C4-2B (cell line): Measurements from ENCODE around the gene PRRT2.

Experiments used
- ZFX ChIP-seq: fragments of 450-650 bp; IDR thresholded peaks from 2 replicates; pipeline ENCODE4 v1.6.1; 2017
- TF ChIP-seq, protein P1 (sequence below): fragments of 450-650 bp; conservative IDR thresholded peaks from 2 replicates; pipeline ENCODE4 v1.5.1; 2017; ENCODE audit warnings: mild to moderate bottlenecking

DNA sequence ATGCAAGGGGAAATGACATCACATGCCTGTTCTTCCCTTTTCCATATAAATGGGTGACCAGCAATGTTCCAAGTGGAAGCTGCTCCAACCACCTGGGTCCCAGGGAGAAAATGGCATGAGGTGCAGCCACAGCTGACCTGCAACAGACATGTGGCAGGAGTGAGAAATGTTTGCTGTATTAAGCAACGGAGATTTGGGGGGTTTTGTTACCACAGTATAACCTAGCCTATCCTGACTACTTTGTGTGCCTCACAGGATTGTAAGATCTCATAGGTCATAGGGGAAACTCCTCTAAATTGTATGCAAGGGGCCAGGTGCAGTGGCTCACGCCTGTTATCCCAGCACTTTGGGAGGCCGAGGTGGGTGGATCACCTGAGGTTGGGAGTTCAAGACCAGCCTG lies 39.0 kb downstream of the PRRT2 start:
- TF ChIP-seq, protein P1, sequence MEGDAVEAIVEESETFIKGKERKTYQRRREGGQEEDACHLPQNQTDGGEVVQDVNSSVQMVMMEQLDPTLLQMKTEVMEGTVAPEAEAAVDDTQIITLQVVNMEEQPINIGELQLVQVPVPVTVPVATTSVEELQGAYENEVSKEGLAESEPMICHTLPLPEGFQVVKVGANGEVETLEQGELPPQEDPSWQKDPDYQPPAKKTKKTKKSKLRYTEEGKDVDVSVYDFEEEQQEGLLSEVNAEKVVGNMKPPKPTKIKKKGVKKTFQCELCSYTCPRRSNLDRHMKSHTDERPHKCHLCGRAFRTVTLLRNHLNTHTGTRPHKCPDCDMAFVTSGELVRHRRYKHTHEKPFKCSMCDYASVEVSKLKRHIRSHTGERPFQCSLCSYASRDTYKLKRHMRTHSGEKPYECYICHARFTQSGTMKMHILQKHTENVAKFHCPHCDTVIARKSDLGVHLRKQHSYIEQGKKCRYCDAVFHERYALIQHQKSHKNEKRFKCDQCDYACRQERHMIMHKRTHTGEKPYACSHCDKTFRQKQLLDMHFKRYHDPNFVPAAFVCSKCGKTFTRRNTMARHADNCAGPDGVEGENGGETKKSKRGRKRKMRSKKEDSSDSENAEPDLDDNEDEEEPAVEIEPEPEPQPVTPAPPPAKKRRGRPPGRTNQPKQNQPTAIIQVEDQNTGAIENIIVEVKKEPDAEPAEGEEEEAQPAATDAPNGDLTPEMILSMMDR = no peak
- TF ChIP-seq ZFX = no peak
